HCT116 (cell line): ENCODE measurements around the gene SIK1.
"Not testable (repeated sequence)": the region's sequence is repeated elsewhere in the genome, so short reads cannot be mapped to it uniquely, and the experiment has no call there.

Experiments used
- CBX3 ChIP-seq: IDR thresholded peaks from 2 replicates; pipeline ENCODE4 v1.6.1; 2012; ENCODE audit warnings: low read depth
- CTCF ChIP-seq, 3 experiments: fragments of 200-600 bp in 1 of 3; sonication (generic) in 1 of 3; IDR thresholded peaks in 2 of 3; conservative IDR thresholded peaks in 1 of 3; 2 replicates each; pipeline ENCODE4 v1.5.1; 2012 to 2017; ENCODE audit warnings: low read depth in 2 of 3, low read length in 2 of 3, antibody characterized with exemption in 1 of 3, borderline replicate concordance in 1 of 3, control low read depth in 1 of 3, mild to moderate bottlenecking in 1 of 3, mixed read lengths in 1 of 3, mixed run types in 1 of 3, moderate library complexity in 1 of 3; ENCODE audit not compliant: insufficient read depth in 1 of 3
- EGR1 ChIP-seq: IDR thresholded peaks from 2 replicates; pipeline ENCODE4 v1.6.1; 2012; ENCODE audit warnings: low read depth
- EZH2phosphoT487 ChIP-seq: fragments of 200-600 bp; IDR thresholded peaks from 2 replicates; pipeline ENCODE4 v1.6.1; 2018; ENCODE audit warnings: antibody characterized with exemption, borderline replicate concordance
- MAX ChIP-seq: IDR thresholded peaks from 2 replicates; pipeline ENCODE4 v1.6.1; 2012
- POLR2A ChIP-seq: IDR thresholded peaks from 2 replicates; pipeline ENCODE4 v1.7.0; 2011; ENCODE audit warnings: borderline replicate concordance; ENCODE audit not compliant: insufficient read depth, insufficient read length; ENCODE audit errors: extremely low read depth
- POLR2AphosphoS5 ChIP-seq: IDR thresholded peaks from 2 replicates; pipeline ENCODE4 v1.6.1; 2011; ENCODE audit warnings: mild to moderate bottlenecking, low read depth, low read length, moderate library complexity

GRCh38 chr21:43410456-43411068 is 16.4 kb downstream of the SIK1 start:
- not testable (repeated sequence) for TF ChIP-seq CBX3; MAX; CTCF (IDR thresholded peaks at IDR 0.05 in 2 of 3, conservative IDR thresholded peaks at IDR 0.05 in 1 of 3; ENCODE audit: borderline replicate concordance in 1 of 3, insufficient read depth in 1 of 3, low read depth in 2 of 3, low read length in 2 of 3); POLR2A; EGR1; POLR2AphosphoS5; EZH2phosphoT487
